Suppressor macrophage treated with lipopolysaccharide for 1 hour (primary cell): Measurements from ENCODE around the gene TREX2.

Source experiments
- DNase-seq, 3 donors: peaks; one replicate each; pipeline ENCODE4 v3.0.0-alpha.2; 2020 to 2022

TREX2 gene

GRCh38 chrX:153454901-153455550 is 9.2 kb upstream of the TREX2 start:
- DNase-seq, result no peak

- no peak for DNase-seq
Observed at GRCh38 chrX:153450949-153451277, 5.1 kb upstream of the TREX2 start.

GRCh38 chrX:153450114-153450948 is 4.5 kb upstream of the TREX2 start:
- no peak for DNase-seq

DNA sequence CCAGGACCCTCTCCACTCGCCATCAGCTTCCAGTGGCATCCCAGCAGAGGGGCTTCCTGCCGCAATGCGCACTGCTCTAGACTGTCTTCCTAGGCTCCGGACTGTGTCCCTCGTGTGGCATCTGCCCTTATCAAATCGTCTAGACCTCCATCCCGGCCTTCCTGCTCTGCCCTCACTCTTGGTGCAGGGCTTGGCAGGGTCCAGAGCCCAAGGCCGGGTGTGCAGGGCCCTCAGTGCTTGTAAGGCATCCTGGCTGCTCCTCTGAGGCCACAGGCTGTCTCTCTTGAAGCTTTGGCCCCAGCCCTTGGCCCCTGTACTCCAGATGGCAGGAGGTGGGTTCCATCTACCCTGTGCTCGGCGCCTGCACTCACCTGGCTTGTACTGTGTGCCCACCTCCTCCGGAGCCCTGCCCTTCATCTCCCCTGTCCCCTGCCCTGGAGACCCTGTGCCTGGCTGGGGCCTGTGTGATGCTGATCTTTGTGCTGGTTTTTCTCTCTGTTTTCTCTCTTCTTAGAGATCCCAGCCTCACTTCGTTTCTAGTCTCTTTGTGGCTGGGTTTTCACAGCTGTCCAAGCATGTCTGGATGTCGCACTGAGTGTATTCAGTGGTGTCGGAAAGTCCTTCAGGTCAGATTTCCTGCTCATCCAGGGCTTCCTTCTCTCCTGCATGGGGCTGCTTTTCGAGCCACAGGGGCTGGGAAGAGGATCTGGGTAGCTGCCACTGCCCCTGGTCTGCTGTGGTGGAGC is 3.7 kb upstream of the TREX2 start:
- no peak for DNase-seq

DNA sequence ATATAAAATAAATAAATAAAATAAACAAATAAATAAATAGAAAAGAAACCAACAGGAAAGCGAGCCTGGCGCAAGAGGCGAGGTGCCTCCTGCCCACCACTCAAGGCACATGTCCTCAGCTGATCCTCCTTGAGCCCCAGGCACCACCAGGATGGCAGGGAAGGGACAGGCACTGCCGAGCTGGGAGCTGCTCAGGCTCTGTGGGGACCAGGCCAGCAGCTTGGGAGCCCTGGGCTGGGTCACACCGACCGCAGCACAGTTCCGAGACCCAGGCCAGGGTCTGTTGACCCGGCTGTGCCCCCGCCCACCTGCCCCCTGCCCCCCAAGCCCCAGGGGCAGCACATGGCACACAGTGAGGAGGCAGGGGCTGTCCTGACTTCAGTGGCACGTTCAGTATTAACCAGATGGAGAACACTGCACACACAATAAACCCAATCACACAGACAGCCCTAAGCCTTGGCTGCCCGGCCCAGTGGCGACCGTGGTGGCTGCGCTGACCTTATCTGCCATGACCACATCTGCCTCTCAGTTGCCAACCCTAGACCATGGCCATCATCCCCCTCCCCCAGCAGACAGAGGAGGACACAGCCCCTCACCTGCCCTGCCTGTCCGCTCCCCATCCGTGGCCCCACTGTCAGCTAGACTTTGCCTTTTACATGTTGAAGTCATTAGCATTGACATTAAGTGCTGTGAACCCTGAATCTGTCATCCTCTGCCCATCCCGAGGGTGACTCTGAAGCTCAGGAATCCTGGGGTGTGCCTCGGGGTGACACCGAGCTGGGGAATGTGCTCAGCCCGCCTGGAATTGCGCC is 2.9 kb upstream of the TREX2 start:
- no peak for DNase-seq

- DNase-seq, result no peak
Observed at GRCh38 chrX:153447581-153447960, 1.7 kb upstream of the TREX2 start.

DNA sequence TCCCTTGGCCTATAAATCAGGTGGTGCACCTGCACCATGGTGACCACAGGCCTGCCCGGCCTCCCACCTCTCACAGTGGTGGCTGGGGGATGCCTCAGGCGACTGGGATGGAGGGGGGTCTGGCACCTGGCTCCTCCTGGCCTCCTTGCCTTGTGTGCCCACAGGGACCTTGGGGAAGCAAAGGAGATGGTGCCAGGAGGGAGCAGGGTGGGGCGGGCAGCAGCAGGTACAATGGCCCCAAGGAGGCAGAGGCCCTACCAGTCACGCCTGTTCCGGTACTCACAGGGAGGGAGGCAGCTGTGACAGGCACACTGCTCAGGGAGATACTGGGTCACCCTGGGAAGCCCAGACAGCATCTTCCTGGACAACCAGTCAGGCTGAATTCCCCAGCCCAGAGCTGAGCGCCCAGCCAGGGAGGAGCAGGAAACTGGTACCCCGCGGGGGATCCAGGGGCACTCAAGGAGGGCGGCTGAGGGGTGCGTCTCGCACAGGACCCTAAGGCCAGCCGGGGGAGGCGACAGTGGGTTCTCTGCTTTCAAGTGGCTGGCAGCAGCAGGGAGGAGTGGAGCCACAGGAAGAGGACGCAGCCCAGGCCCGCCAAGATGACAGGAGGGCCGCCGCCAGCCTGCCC is 1.2 kb upstream of the TREX2 start:
- no peak for DNase-seq

- DNase-seq, result no peak
Observed at GRCh38 chrX:153446636-153446936, 730 bp upstream of the TREX2 start.

GRCh38 chrX:153445106-153445855 is 575 bp downstream of the TREX2 start:
- DNase-seq, result no peak

- no peak for DNase-seq
Observed at GRCh38 chrX:153444333-153445011, 1.4 kb downstream of the TREX2 start.

DNA sequence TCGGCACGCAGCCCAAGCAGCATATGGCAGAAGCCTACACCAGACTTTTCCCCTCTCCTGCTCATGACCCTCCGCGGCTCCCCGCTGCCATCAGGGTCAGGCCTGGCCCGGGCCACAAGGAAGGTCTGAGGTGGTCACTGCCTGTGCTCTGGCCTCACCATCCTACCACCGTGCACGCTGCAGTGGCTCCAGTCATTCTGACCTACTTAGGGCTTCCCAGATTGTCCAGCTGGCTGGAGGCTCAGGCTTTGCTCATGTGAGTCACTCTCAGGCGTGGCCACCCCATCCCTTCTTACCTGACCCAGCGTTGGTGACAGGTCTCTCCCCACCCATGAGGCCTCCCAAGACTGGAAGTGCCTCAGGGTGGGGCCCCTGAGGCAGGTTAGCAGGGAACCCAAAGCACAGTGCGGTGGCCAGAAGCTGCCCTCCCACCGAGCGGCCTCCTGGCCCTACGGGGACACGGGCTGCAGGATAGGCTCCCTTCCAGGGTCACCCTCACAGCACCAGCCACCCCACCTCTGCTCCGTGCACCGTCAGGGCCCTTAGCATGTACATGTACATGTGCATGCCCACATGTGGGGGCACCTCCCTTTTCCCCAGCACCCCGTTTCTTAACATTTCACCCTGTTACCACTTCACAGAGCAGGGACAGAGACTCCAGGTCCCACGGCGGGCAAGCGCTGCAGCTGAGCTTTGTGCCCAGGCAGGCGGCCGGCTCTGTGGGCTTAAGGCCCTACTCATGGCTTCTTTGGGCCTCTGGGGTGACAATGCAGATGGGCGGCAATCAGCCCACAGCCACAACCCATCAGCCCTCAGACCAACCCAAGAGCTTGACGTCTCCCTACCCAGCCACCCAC is 2.2 kb downstream of the TREX2 start:
- DNase-seq, result no peak

- no peak for DNase-seq
Observed at GRCh38 chrX:153442463-153442862, 3.4 kb downstream of the TREX2 start.

DNA sequence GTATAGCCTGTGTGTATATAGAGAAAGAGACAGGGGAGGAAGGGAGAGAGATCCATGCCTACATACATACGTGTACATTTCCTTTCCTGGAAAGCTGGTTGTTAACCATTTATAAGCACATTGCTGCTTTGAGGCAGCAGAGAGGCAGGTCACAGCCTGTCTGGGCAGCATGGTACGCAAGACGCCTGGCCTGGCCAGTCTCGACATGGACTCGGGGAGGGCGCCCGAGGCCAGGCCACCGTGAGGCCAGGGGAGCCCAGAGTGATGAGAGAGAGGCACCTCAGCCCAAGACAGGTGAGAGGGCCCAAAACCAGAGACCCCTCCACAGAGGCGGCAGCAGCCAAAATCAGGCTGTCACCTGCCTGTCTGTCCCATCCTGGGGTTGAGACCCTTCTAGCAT is 3.9 kb downstream of the TREX2 start:
- DNase-seq, result no peak

DNA sequence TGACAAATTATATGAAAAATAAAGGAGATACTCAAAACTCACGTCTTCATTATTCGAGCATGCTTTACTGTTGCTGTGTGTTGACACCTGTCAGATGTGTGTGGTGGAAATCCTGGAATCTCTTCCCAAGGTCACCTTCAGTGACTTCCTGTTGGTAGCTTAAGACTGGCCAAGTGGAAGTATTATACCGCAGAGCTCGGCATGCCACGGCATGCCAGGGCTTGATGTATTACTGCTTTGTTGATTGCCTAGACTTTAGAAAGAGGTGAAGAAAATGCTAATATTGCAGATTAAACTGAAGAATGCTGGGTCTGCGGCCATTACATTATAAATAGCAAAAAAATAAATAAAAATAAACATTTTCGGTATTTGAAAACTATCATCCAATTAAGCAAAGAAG is 4.6 kb downstream of the TREX2 start:
- DNase-seq, result no peak

DNA sequence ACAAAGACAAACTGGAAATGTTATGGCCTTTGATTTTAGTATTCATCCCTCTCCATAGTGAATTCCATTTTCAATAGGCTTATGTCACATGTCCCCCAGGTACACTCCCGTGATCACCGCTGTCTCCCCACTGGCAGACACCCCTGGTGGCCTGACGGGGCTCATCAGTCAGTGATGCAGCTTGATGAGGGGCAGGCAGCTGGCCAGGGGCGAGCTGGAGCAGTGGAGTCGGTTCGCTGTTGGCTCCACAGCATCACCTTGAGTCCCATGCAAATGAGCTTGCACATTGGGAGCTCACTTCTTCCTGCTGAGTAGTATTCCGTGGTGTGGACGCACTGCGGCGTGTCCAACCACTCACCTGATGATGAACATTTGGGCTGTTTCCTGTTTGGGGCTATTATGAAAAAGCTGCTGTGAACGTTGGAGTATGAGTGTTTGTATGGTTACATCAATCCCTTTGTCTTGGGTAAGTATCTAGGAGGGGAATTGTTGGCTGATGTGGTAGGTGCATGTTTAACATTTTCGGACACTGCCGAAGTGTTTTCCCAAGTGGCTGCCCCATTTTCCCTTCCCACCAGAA is 5.2 kb downstream of the TREX2 start:
- DNase-seq, result no peak

GRCh38 chrX:153439977-153440376 is 5.9 kb downstream of the TREX2 start:
- DNase-seq, result no peak

GRCh38 chrX:153438532-153438931 is 7.3 kb downstream of the TREX2 start:
- DNase-seq, result peak; percentile 19 to 30 (median 22)

DNA sequence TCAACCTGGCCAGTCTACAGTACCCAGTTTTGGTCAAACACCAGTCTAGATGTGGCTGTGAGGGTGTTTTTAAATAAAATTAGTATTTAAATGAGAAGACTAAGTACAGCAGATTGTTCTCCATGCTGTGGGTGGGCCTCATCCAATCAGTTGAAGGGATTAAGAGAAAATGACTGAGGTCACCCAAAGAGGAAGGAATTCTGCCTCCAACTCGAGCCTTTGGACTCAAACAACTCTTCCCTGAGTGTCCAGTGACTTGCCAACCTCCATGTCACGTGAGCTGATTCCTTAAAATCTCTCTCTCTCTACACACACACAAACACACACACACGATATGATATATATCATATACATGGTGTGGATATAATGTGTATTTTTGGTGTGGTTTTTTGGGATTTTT is 10.0 kb downstream of the TREX2 start:
- no peak for DNase-seq

- no peak for DNase-seq
Observed at GRCh38 chrX:153434801-153435200, 11.1 kb downstream of the TREX2 start.

- no peak for DNase-seq
Observed at GRCh38 chrX:153433781-153434285, 12.0 kb downstream of the TREX2 start.
